GM18951 (cell line): ENCODE measurements around the gene KCND2.
"Not testable (repeated sequence)": the region's sequence is repeated elsewhere in the genome, so short reads cannot be mapped to it uniquely, and the experiment has no call there.

ENCODE experiments used
- POLR2A ChIP-seq: IDR thresholded peaks from 4 replicates; pipeline ENCODE4 v1.6.1; 2011; ENCODE audit warnings: mild to moderate bottlenecking; ENCODE audit not compliant: insufficient read length, insufficient read depth; ENCODE audit errors: extremely low read depth
- in situ Hi-C: fragments of 300-500 bp; cut with MboI; formaldehyde crosslinking; loops from one replicate; pipeline ENCODE4 v1.12.0; 2022; ENCODE audit warnings: low sequenced_read_pairs, mixed read lengths, inconsistent platforms; ENCODE audit not compliant: unreplicated experiment

KCND2 gene

GRCh38 chr7:120639884-120640283 is 366.9 kb downstream of the KCND2 start:
- in situ Hi-C loops: no loop called here
- no peak for TF ChIP-seq POLR2A

DNA sequence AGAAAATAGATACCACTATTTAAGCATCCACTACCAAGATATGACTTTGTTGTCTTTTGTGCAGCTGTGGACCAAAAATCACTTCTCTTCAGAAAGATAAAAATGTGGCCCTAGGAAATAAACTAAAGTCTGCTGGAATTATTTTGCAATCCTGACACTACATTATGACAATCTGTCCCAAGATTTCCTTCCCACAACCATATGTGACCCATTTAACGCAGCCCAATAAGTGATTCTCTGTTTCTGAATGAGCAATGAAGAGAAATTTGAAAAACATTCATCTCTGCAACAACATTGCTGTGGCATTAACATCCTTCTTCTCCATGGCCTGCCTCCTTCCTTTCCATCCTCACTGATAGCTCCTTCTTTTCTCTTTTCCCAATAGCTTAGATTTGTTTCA is 373.0 kb downstream of the KCND2 start:
- TF ChIP-seq POLR2A: no peak
- in situ Hi-C loops: no loop called here

- no peak for TF ChIP-seq POLR2A
- in situ Hi-C loops: no loop called here
These were observed 381.3 kb downstream of the KCND2 start for GRCh38 chr7:120654241-120654640.

DNA sequence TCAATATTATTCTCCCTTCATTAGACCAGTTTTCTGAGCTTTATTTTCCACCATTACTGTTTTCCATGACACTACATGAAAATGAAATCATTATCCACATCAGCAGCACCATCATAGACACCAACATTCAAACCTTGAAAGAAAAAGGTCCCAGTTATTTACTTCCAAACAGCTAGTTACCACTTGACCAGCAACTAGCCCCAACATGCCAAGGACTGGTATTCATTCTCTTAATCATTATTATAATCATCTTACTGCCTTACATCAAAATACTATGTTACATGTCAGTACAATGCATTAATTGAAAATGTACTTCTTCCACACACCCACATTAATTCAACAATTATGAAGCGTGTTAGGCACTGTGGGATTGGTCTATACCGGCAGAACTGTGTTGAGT is 385.5 kb downstream of the KCND2 start:
- TF ChIP-seq POLR2A: no peak
- in situ Hi-C loops: no loop called here

DNA sequence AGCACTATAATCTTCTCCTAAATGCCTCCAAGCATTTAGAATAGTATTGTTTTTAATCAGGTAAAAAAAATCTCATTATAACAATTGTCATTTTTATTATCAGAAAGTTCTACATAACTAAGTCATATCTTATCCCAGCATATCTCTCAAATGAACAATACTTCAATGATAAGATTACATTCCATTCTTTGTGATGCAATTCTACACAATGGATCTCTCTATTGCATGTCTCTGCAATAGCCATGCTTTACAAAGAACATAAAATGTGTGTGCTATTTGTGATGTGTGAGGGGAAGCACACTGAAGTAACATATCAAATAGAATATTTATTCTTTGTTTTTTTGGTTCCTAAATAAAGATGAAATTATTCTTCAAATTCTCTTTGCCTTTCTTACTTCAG is 389.3 kb downstream of the KCND2 start:
- TF ChIP-seq POLR2A: no peak
- in situ Hi-C loops: no loop called here

GRCh38 chr7:120665068-120665467 is 392.1 kb downstream of the KCND2 start:
- in situ Hi-C loops: no loop called here
- TF ChIP-seq POLR2A: no peak

- in situ Hi-C loops: no loop called here
- no peak for TF ChIP-seq POLR2A
These were observed 402.1 kb downstream of the KCND2 start for GRCh38 chr7:120675076-120675475.

DNA sequence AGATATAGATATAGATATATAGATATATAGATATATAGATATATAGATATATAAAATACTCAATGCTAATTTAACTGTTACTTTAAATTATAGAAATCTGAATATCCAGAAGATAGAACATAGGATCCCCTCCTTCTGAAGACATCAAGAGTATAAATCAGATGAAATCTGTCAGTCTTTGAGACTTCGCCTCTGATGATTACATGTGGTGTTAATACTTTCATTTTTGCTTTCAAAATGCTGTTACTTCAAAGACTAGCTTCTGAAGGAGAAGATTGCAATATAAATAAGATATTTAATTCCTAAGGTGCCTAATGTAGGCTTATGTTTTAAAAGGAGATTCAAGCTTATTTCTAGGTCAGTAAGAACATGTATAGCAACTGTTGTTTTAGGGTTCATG is 404.6 kb downstream of the KCND2 start:
- no peak for TF ChIP-seq POLR2A
- in situ Hi-C loops: no loop called here

DNA sequence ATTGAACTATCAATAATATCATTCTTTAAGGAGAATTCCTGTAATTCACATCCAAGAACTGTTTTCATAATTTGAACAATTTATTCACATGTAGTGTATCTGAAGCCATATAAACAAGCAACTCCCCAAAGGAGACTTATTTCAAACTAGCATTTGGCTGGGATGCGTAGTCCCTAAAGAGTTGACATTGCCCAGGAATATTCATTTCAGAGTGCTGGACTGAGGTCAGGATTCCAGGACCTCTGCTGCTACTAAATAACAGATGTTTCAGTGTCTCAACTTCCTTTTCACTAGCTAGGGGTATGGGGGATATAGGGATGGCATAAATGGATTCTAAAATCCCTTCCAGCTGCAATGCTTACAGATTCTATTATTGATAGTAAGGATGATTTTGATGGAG is 408.0 kb downstream of the KCND2 start:
- in situ Hi-C loops: no loop called here
- TF ChIP-seq POLR2A: no peak

GRCh38 chr7:120684463-120684862 is 411.5 kb downstream of the KCND2 start:
- TF ChIP-seq POLR2A: no peak
- in situ Hi-C loops: no loop called here

- in situ Hi-C loops: no loop called here
- no peak for TF ChIP-seq POLR2A
These were observed 418.9 kb downstream of the KCND2 start for GRCh38 chr7:120691915-120692314.

DNA sequence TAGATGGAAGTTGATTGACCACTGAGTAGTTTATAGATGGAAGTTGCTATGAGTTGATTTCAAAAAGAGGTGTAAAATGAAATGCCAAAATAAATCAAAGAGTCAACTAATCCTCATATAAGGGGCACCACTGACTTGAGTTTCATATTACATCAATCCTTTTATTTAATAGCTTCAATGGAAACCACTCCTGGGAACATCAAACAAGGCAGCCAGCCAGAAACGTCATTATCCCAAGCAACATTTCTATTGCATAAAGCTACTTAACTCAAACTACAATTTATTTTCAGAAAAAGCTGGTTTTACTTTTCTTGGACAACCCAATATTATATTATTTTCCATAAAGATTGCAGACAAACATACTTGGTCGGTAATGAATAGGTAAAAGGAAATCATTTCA is 422.9 kb downstream of the KCND2 start:
- no peak for TF ChIP-seq POLR2A
- in situ Hi-C loops: no loop called here

GRCh38 chr7:120700796-120701195 is 427.8 kb downstream of the KCND2 start:
- no peak for TF ChIP-seq POLR2A
- in situ Hi-C loops: no loop called here

DNA sequence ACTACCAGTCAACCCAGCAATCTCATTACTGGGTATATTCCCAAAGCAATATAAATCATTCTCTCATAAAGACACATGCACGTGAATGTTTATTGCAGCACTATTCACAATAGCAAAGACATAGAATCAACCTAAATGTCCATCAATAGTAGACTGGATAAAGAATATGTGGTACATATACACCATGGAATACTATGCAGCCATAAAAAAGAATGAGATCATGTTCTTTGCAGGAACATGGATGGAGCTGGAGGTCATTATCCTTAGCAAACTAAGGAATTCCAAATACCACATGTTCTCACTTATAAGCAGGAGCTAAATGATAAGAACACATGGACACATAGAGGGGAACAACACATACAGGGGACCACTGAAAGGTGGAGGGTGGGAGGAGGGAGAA is 429.4 kb downstream of the KCND2 start:
- in situ Hi-C loops: not testable (repeated sequence)

DNA sequence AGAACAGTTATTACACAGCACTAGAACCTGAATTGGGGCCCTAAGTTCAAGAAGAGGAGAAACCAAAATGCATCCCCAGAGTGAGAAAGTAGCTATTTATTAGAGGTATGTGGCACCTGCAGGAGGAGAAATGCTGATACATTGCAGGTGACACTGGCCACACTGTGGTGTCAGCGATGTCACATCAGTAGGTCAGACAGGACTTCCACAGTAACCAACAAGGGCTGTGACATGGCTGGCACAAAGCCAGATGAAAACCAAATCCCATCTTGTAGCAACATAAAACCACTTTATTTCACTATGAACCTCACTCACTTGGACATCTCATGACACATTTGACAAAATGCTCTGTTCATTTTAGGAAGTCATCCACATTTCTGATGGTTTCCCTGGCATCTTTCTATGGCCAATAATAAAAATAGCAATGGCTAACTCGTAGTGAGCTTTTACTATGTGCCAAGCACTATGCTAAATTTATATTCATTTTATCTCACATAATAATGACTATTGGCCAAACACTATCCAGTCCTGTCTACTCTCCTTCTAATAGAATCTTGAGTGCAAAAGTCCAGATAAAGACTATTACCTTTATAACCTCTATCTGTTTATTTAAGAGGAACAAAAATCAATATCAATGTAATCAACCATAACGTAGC is 430.7 kb downstream of the KCND2 start:
- no peak for TF ChIP-seq POLR2A
- in situ Hi-C loops: no loop called here
